HCT116 (cell line): ENCODE measurements around the gene DZIP1L. TPM values are rescaled to one million over a fixed set of nuclear protein-coding genes. Genes with fewer than 3 reads are reported as not detected.

Experiments
- ATAC-seq: fragments of 200-7000 bp; cut with Tn5 transposase; 2 replicates; pipeline ENCODE4 v1.9.1; 2020; ENCODE audit warnings: mild to moderate bottlenecking, moderate library complexity
- BruUV-seq: library from RNA; stranded (reverse); fragments of 400-500 nt; replicated peaks from 2 replicates; lab custom pipeline; 2021; lab: Mats Ljungman, UMichigan
- CTCF ChIA-PET: fragments of 300-600 bp; sonication (Branson Sonifier 250); formaldehyde crosslinking; loops from one replicate; lab custom pipeline; 2021; ENCODE audit warnings: antibody characterized with exemption; lab: Charles Lee
- POLR2A ChIA-PET: fragments of 300-600, 350-600 bp; sonication (Branson Sonifier 250); formaldehyde crosslinking; loops from one replicate; lab custom pipeline; 2021; ENCODE audit warnings: antibody characterized with exemption; lab: Charles Lee
- RAD21 ChIA-PET, 2 experiments: fragments of 300-600 bp; sonication (Branson Sonifier 250); formaldehyde crosslinking; loops; one replicate each; lab custom pipeline; 2023; ENCODE audit warnings: low total read pairs in 2 of 2; ENCODE audit not compliant: uncharacterized antibody in 2 of 2, unreplicated experiment in 2 of 2, low non-redundant PET in 1 of 2; lab: Charles Lee
- DNase-seq: peaks from one replicate; pipeline ENCODE4 v3.0.0-alpha.2; 2010; ENCODE audit warnings: low read depth, low spot score
- H2AFZ ChIP-seq: fragments of 200-600 bp; shearing (Covaris generic), sonication (generic); 2 replicates; pipeline ENCODE4 v1.6.1; 2017; ENCODE audit warnings: low read depth, mixed run types, mixed read lengths, antibody characterized with exemption, low read length; ENCODE audit not compliant: poor library complexity, severe bottlenecking
- H3K27ac ChIP-seq: 2 replicates; pipeline ENCODE4 v1.5.1; 2012; ENCODE audit warnings: low read depth, low read length
- H3K27me3 ChIP-seq: fragments of 200-600 bp; sonication (generic); 2 replicates; pipeline ENCODE4 v1.6.1; 2016; ENCODE audit warnings: mixed run types, low read length, mixed read lengths; ENCODE audit not compliant: insufficient read depth
- H3K36me3 ChIP-seq, 2 experiments: fragments of 200-500 bp in 1 of 2; fragments of 200-600 bp in 1 of 2; sonication (Bioruptor generic) in 1 of 2; sonication (generic) in 1 of 2; 2 replicates each; pipeline versions ENCODE4 v1.5.1 to v1.6.1; 2014 to 2016; ENCODE audit warnings: low read length in 2 of 2, inconsistent platforms in 1 of 2, mixed read lengths in 1 of 2, mixed run types in 1 of 2; ENCODE audit not compliant: insufficient read depth in 2 of 2, control insufficient read depth in 1 of 2
- H3K4me1 ChIP-seq, 2 experiments: fragments of 200-600 bp in 1 of 2; sonication (generic) in 1 of 2; 2 replicates each; pipeline versions ENCODE4 v1.5.1 to v1.6.1; 2012 to 2017; ENCODE audit warnings: low read length in 2 of 2, inconsistent platforms in 1 of 2, mild to moderate bottlenecking in 1 of 2, mixed read lengths in 1 of 2, mixed run types in 1 of 2, moderate library complexity in 1 of 2; ENCODE audit not compliant: insufficient read depth in 2 of 2, control insufficient read depth in 1 of 2
- H3K4me2 ChIP-seq: fragments of 200-600 bp; sonication (generic); 2 replicates; pipeline ENCODE4 v1.6.1; 2017; ENCODE audit warnings: mixed run types, low read length, mixed read lengths
- H3K4me3 ChIP-seq, 2 experiments: fragments of 200-600 bp in 1 of 2; sonication (generic) in 1 of 2; replicated peaks in 1 of 2; 2 replicates each; pipeline ENCODE4 v1.5.1; 2011 to 2016; ENCODE audit warnings: low read length in 2 of 2, control low read depth in 1 of 2, low read depth in 1 of 2, mild to moderate bottlenecking in 1 of 2, mixed read lengths in 1 of 2, mixed run types in 1 of 2
- H3K79me2 ChIP-seq: fragments of 200-600 bp; sonication (generic); 2 replicates; pipeline ENCODE4 v1.6.1; 2017; ENCODE audit warnings: mild to moderate bottlenecking, mixed run types, low read length, moderate library complexity, mixed read lengths; ENCODE audit not compliant: insufficient read depth
- H3K9ac ChIP-seq: fragments of 200-600 bp; sonication (generic); 2 replicates; pipeline ENCODE4 v1.6.1; 2016; ENCODE audit warnings: low read length, mixed read lengths
- H3K9me2 ChIP-seq: fragments of 200-600 bp; sonication (generic), shearing (Covaris generic); 2 replicates; pipeline ENCODE4 v1.6.1; 2017; ENCODE audit warnings: mixed run types, mild to moderate bottlenecking, moderate library complexity; ENCODE audit not compliant: insufficient read depth
- H3K9me3 ChIP-seq, 2 experiments: fragments of 200-500 bp in 1 of 2; fragments of 200-600 bp in 1 of 2; sonication (Bioruptor generic) in 1 of 2; sonication (generic) in 1 of 2; 2 replicates each; pipeline ENCODE4 v1.6.1; 2014 to 2017; ENCODE audit warnings: low read length in 2 of 2, mixed read lengths in 2 of 2, inconsistent platforms in 1 of 2, low read depth in 1 of 2, mild to moderate bottlenecking in 1 of 2, mixed run types in 1 of 2, moderate library complexity in 1 of 2; ENCODE audit not compliant: control insufficient read depth in 1 of 2, insufficient read depth in 1 of 2
- H4K20me1 ChIP-seq: fragments of 200-600 bp; sonication (generic), shearing (Covaris generic); 2 replicates; pipeline ENCODE4 v1.6.1; 2017; ENCODE audit warnings: mixed run types, mild to moderate bottlenecking, moderate library complexity; ENCODE audit not compliant: insufficient read depth
- CEBPB ChIP-seq: IDR thresholded peaks from 2 replicates; pipeline ENCODE4 v1.6.1; 2012; ENCODE audit warnings: low read depth
- EGR1 ChIP-seq: IDR thresholded peaks from 2 replicates; pipeline ENCODE4 v1.6.1; 2012; ENCODE audit warnings: low read depth
- ELF1 ChIP-seq: IDR thresholded peaks from 2 replicates; pipeline ENCODE4 v1.6.1; 2012; ENCODE audit warnings: low read depth, borderline replicate concordance
- EZH2 ChIP-seq: fragments of 200-600 bp; sonication (generic); IDR thresholded peaks from 2 replicates; pipeline ENCODE4 v1.6.1; 2017; ENCODE audit warnings: antibody characterized with exemption, mixed run types
- FOSL1 ChIP-seq: IDR thresholded peaks from 2 replicates; pipeline ENCODE4 v1.6.1; 2012; ENCODE audit warnings: low read depth
- JUND ChIP-seq: IDR thresholded peaks from 2 replicates; pipeline ENCODE4 v1.6.1; 2012
- POLR2A ChIP-seq: IDR thresholded peaks from 2 replicates; pipeline ENCODE4 v1.7.0; 2011; ENCODE audit warnings: borderline replicate concordance; ENCODE audit not compliant: insufficient read depth, insufficient read length; ENCODE audit errors: extremely low read depth
- POLR2AphosphoS5 ChIP-seq: IDR thresholded peaks from 2 replicates; pipeline ENCODE4 v1.6.1; 2011; ENCODE audit warnings: mild to moderate bottlenecking, low read depth, low read length, moderate library complexity
- SIN3A ChIP-seq: IDR thresholded peaks from 2 replicates; pipeline ENCODE4 v1.6.1; 2012; ENCODE audit warnings: low read depth
- TCF7L2 ChIP-seq: IDR thresholded peaks from 2 replicates; pipeline ENCODE4 v1.7.0; 2011; ENCODE audit warnings: borderline replicate concordance, inconsistent platforms; ENCODE audit not compliant: insufficient read depth, insufficient read length; ENCODE audit errors: extremely low read depth
- intact Hi-C: fragments of 100-400 bp; cut with micrococcal nuclease; formaldehyde crosslinking; loops from 2 replicates; pipeline ENCODE4 v1.10.0; 2022
- total RNA-seq: library from RNA; stranded (reverse); gene quantifications from one replicate; pipeline ENCODE4 v1.2.1, GENCODE V29; 2021; ENCODE audit not compliant: unreplicated experiment
- TF ChIP-seq, protein P1 (sequence below), 3 experiments: fragments of 200-600 bp in 1 of 3; sonication (generic) in 1 of 3; IDR thresholded peaks in 2 of 3; conservative IDR thresholded peaks in 1 of 3; 2 replicates each; pipeline ENCODE4 v1.5.1; 2012 to 2017; ENCODE audit warnings: low read depth in 2 of 3, low read length in 2 of 3, antibody characterized with exemption in 1 of 3, borderline replicate concordance in 1 of 3, control low read depth in 1 of 3, mild to moderate bottlenecking in 1 of 3, mixed read lengths in 1 of 3, mixed run types in 1 of 3, moderate library complexity in 1 of 3; ENCODE audit not compliant: insufficient read depth in 1 of 3
- TF ChIP-seq, protein P2 (sequence below): IDR thresholded peaks from 2 replicates; pipeline ENCODE4 v1.6.1; 2012

Gene DZIP1L
- total RNA-seq, 1 experiment from 2014 or later, result 9.6 TPM

DNA sequence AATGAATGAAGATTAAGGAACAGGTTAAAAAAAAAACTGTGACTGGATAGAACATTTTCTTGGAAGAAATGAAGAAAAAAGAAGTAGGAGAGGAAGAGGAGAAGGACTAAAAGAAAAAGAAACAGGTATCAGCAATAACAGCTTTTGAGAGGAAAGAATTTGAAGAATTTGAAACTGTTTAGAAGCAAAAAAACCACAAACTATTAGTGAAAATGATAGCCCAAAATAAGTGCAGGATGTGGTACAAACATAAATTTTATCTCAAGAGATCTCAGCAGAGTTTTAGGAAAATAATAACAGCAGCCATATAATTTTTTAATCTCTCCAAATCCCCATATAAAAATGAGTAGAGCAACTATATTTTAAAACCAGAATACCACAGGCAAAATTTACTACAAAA is 25.5 kb upstream of the DZIP1L start:
- no peaks in the 10 kb centered on the region for H4K20me1 ChIP-seq
- H3K9ac ChIP-seq, result no peak overlapping the region
- no peaks in the 10 kb centered on the region for H3K79me2 ChIP-seq
- no peaks in the 10 kb centered on the region for H3K27me3 ChIP-seq
- no TSS peak for BruUV-seq
- H3K4me1 ChIP-seq, result no peaks in the 10 kb centered on the region
- no peak overlapping the region for H3K27ac ChIP-seq
- H3K4me3 ChIP-seq, result no peak overlapping the region
- intact Hi-C loops, result no loop called here
- ATAC-seq, result no peak
- TF ChIP-seq POLR2A, result no peak
- no peak for TF ChIP-seq SIN3A
- no peak for TF ChIP-seq ELF1
- no peak for TF ChIP-seq TCF7L2
- TF ChIP-seq, protein P1, sequence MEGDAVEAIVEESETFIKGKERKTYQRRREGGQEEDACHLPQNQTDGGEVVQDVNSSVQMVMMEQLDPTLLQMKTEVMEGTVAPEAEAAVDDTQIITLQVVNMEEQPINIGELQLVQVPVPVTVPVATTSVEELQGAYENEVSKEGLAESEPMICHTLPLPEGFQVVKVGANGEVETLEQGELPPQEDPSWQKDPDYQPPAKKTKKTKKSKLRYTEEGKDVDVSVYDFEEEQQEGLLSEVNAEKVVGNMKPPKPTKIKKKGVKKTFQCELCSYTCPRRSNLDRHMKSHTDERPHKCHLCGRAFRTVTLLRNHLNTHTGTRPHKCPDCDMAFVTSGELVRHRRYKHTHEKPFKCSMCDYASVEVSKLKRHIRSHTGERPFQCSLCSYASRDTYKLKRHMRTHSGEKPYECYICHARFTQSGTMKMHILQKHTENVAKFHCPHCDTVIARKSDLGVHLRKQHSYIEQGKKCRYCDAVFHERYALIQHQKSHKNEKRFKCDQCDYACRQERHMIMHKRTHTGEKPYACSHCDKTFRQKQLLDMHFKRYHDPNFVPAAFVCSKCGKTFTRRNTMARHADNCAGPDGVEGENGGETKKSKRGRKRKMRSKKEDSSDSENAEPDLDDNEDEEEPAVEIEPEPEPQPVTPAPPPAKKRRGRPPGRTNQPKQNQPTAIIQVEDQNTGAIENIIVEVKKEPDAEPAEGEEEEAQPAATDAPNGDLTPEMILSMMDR (IDR thresholded peaks at IDR 0.05 in 2 of 3, conservative IDR thresholded peaks at IDR 0.05 in 1 of 3; ENCODE audit: borderline replicate concordance in 1 of 3, insufficient read depth in 1 of 3, low read depth in 2 of 3, low read length in 2 of 3), result no peak
- no peak for TF ChIP-seq EZH2
- TF ChIP-seq FOSL1, result no peak
- TF ChIP-seq JUND, result no peak
- TF ChIP-seq CEBPB, result no peak
- H2AFZ ChIP-seq, result no peak overlapping the region
- no peaks in the 10 kb centered on the region for H3K9me3 ChIP-seq
- no peaks in the 10 kb centered on the region for H3K36me3 ChIP-seq
- no peak for DNase-seq
- no peak overlapping the region for H3K4me2 ChIP-seq
- no peaks in the 10 kb centered on the region for H3K9me2 ChIP-seq
- ChIA-PET POLR2A (no interaction called here), RAD21 (no interaction called here), CTCF (no interaction called here)

DNA sequence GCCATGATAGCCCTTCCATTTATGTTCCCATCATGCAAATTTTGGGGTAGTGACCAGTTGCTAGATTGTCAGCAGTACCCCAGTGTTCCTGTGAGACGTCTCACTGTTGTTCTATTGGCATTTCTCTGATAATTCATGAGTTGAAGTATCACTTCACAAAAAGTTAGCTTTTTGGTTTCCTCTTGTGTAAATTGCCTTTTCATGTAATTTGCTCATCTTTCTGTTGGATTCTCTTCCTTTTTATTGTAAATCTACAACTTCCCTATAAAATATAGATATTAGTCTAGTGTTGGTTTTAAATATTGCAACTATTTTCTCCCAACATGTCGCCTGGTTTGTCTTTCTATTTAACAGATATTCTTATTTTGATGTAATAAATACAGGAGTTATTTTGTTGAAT is 24.3 kb upstream of the DZIP1L start:
- no peaks in the 10 kb centered on the region for H3K4me1 ChIP-seq
- H3K4me2 ChIP-seq, result no peak overlapping the region
- H3K9me3 ChIP-seq, result no peaks in the 10 kb centered on the region
- no TSS peak for BruUV-seq
- ChIA-PET CTCF (no interaction called here), POLR2A (no interaction called here), RAD21 (no interaction called here)
- H3K27me3 ChIP-seq, result no peaks in the 10 kb centered on the region
- intact Hi-C loops, result no loop called here
- no peaks in the 10 kb centered on the region for H3K36me3 ChIP-seq
- no peak overlapping the region for H3K9ac ChIP-seq
- H3K9me2 ChIP-seq, result no peaks in the 10 kb centered on the region
- H4K20me1 ChIP-seq, result no peaks in the 10 kb centered on the region
- DNase-seq (no peak), ATAC-seq (no peak)
- H3K79me2 ChIP-seq, result no peaks in the 10 kb centered on the region
- H3K27ac ChIP-seq, result no peak overlapping the region
- no peak overlapping the region for H2AFZ ChIP-seq
- no peak overlapping the region for H3K4me3 ChIP-seq
- TF ChIP-seq SIN3A (no peak), POLR2AphosphoS5 (no peak), TCF7L2 (no peak), EGR1 (no peak), ELF1 (no peak), FOSL1 (no peak)
- TF ChIP-seq, protein P1 (IDR thresholded peaks at IDR 0.05 in 2 of 3, conservative IDR thresholded peaks at IDR 0.05 in 1 of 3; ENCODE audit: borderline replicate concordance in 1 of 3, insufficient read depth in 1 of 3, low read depth in 2 of 3, low read length in 2 of 3), result no peak
- TF ChIP-seq, protein P2, sequence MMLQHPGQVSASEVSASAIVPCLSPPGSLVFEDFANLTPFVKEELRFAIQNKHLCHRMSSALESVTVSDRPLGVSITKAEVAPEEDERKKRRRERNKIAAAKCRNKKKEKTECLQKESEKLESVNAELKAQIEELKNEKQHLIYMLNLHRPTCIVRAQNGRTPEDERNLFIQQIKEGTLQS, result no peak
